Head of caudate nucleus (tissue), 42 donors: ENCODE results near the gene PFN3.

Experiments used
- DNase-seq, 42 donors: peaks; one replicate each; pipeline versions ENCODE4 v3.0.0 to v3.0.0-alpha.2; 2020 to 2021; ENCODE audit warnings: mixed read lengths in 7 of 42
- intact Hi-C: fragments of 100-400 bp; cut with DNase I; formaldehyde crosslinking; loops from one replicate; pipeline ENCODE4 v1.15.0; 2022

PFN3 gene

GRCh38 chr5:177440211-177440989, 39.9 kb upstream of the PFN3 start:
- DNase-seq: no peak
- intact Hi-C loops: no loop called here

GRCh38 chr5:177439518-177440053, 39.1 kb upstream of the PFN3 start:
- DNase-seq: no peak
- intact Hi-C loops: no loop called here

DNA sequence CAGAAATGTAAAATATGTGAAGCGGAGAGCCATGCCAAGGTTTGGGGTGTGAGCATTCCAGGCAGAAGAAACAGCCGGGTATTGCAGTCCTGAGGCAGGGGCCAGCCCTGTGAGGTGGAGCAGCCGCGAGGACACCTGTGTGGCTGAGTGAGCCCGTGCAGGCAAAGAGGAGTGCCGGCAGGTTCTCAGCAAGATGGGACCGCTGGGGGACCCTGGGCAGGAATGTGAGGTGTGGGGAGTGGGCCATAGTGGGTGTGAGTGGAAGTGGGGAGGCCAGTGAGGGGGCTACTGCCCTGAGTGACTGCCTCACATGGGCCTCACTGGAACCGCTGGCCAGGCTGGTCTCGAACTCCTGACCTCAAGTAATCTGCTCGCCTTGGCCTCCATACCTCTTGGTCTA, 38.0 kb upstream of the PFN3 start:
- DNase-seq: no peak
- intact Hi-C loops: no loop called here

DNA sequence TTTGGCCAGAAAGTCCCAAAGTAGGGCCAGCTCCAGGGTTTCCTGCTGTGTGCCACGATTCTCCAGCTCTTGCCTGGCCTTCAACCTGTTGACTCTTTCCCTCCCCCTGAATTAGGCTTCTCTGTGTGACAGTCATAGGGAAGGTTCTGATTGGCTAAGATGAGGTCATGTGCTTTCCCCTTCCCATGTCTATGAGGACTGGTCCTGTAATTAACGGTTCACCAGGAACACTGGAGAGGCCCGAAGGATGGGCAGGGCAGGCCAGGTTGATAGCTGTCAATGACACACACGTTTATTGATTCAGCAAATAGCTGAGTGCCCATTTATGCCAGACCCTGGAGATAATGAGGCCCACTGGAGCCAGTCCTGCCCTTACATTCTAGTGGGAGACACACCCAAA, 37.2 kb upstream of the PFN3 start:
- no peak for DNase-seq

GRCh38 chr5:177435847-177436536, 35.5 kb upstream of the PFN3 start:
- DNase-seq: no peak

More for the DNA sequence above, 37.2 kb upstream of the PFN3 start:
- intact Hi-C loops: no loop called here

DNA sequence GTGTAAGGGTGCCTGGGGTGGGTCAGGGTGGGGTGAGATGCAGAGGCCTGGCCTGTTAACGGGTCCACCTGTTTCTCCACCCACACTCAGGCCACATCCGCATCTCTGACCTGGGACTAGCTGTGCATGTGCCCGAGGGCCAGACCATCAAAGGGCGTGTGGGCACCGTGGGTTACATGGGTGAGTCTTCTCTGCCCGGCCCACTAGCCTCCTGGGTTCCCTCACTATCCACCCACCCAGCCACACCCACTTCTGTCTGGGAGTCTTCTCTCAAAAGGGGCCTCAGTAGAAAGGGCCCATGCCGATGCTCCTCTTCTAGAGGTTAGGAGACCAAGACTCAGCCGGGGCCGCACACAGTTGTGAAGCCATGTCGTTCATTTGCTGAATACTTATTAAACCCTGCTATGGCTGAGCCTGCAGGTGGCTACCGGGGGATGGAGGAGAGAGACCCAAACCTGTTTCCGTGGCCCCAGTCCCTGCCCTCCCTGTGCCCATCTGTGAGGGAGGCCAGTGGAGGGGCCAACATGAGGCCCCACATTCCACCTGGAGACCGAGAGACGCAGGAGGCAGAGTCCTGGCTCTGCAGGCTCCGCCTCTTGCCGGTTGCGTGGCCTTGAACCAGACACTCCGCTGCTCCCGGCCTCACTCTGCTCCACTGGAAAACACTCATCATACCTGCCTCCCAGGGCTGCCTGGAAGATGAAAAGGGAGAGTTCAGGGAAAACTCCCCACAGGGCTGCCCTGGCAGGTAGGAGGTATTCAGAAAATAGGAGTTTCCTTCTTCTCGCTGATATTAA, 34.7 kb upstream of the PFN3 start:
- DNase-seq: no peak
- intact Hi-C loops: no loop called here

More at GRCh38 chr5:177435847-177436536, 35.5 kb upstream of the PFN3 start:
- intact Hi-C loops: no loop called here

GRCh38 chr5:177434437-177434836, 34.0 kb upstream of the PFN3 start:
- DNase-seq: no peak
- intact Hi-C loops: no loop called here

DNA sequence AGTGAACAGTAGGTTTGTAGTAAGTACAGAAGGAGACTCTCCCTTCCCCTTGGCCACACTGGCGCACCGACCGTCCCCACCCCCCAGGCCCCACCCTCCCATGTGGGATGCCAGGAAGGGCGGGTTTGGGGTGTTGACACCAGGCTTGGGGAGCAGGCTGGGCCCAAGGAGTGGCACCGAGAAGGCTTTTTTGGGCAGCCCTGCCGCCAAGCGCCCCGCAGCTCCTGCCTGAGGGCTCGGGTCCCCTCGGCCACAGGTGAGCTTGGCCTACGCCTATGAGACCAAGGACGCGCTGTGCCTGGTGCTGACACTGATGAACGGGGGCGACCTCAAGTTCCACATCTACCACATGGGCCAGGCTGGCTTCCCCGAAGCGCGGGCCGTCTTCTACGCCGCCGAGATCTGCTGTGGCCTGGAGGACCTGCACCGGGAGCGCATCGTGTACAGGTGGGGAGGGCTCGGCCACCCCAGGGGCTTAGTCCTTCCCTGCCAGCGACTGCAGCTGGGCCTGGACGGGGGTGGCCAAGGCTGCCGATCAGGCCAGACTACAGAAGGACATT, 33.3 kb upstream of the PFN3 start:
- no peak for DNase-seq
- intact Hi-C loops: no loop called here

DNA sequence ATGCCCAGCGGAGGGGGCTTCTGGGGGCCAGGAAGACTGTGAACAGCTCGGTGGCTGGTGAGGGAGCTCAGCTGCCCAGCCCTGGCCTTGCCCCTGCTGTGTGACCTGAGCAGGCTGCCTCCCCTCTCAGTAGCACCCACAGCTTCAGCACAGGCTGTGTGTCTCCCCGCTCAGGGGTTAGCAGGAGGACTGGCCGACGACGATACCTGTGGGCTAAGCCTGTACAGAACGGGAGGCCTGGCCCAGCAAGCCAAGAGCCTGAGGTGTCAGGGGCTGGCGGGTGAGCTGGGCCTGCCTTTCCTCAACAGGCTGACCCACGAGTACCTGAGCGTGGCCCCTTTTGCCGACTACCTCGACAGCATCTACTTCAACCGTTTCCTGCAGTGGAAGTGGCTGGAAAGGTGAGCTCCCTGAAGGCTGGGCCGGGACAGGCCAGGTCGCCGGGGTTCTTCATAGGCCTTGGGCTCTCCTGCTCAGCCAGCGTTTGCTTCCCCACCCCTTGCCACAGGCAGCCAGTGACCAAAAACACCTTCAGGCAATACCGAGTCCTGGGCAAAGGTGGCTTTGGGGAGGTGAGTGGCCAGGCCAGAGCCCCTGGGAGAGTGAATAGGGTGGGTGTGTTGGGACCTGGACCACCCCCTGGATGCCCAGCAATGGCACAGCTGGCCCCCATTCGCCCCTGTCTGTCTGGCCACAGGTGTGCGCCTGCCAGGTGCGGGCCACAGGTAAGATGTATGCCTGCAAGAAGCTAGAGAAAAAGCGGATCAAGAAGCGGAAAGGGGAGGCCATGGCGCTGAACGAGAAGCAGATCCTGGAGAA, 32.6 kb upstream of the PFN3 start:
- no peak for DNase-seq
- intact Hi-C loops: no loop called here

DNA sequence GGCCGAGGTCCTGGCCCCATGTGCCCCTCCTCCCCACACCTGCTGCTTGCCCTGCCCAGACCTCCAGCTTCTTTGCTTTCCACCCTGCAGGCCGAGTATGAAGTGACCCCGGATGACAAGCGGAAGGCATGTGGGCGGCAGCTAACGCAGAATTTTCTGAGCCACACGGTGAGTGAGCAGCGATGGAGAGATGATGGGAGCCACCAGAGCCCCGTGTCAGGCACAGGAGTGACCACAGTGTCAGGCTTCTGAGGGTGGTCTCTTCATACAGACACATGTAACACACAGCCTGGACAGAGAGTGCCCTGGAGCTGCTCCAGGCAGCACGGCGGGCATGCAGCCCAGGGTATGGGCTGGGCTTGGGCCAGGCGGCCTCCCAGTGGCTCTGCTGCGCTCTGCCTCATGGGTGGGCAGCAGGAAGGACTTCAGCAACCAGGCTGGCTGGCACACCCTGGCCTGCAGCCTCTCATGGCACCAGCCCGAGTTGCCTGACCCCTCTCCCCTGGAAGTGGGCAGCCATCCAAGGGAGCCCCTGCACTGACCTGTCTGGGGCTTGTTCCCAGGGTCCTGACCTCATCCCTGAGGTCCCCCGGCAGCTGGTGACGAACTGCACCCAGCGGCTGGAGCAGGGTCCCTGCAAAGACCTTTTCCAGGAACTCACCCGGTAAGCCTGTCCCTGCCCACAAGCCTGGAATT, 31.8 kb upstream of the PFN3 start:
- intact Hi-C loops: no loop called here
- DNase-seq: peak in 35 of 42 donors; percentile 40 to 80 (median 63)

GRCh38 chr5:177431317-177432142, 31.1 kb upstream of the PFN3 start:
- peak in 2 of 42 donors; percentile 31 to 44 for DNase-seq

GRCh38 chr5:177430972-177431316, 30.5 kb upstream of the PFN3 start:
- DNase-seq: no peak
- intact Hi-C loops: no loop called here

More at GRCh38 chr5:177431317-177432142, 31.1 kb upstream of the PFN3 start:
- intact Hi-C loops: no loop called here

DNA sequence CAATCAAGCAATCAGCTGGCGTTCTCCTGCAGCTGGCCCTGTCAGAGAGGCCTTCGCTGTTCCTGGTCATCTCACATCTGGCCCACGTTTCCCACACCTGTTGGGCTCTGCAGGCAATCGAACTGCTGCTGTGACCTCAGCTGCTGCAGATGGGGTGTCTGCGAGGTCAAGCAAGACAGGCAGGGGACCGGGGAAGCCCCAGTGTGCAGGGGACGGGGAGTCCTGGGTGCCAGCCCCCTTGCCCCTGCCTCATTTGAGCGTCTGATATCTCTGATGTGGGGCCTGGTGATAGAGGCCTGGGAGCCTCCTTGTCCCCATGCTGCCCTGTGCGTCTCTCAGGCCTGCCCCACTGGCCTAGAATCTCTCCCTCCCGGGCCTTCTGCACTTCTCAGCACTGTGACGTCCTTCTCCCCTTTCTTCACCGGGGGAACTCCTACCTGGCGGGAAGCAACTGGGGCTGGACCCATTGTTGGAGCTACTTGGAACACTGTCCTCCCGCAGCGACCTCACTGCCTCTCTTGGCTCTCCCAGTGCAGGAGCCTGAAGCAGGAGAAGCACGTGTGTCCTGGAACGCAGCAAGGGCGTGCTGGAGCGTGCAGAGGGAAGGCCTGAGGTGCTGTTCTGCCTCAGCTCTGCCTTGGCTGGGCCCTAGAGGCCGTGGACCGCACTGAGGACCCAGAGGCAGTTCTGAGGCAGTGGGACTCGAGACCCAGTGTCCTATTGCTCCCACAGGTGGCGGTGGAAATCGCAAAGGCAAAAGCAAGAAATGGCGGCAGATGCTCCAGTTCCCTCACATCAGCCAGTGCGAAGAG, 29.9 kb upstream of the PFN3 start:
- DNase-seq: no peak
- intact Hi-C loops: no loop called here

DNA sequence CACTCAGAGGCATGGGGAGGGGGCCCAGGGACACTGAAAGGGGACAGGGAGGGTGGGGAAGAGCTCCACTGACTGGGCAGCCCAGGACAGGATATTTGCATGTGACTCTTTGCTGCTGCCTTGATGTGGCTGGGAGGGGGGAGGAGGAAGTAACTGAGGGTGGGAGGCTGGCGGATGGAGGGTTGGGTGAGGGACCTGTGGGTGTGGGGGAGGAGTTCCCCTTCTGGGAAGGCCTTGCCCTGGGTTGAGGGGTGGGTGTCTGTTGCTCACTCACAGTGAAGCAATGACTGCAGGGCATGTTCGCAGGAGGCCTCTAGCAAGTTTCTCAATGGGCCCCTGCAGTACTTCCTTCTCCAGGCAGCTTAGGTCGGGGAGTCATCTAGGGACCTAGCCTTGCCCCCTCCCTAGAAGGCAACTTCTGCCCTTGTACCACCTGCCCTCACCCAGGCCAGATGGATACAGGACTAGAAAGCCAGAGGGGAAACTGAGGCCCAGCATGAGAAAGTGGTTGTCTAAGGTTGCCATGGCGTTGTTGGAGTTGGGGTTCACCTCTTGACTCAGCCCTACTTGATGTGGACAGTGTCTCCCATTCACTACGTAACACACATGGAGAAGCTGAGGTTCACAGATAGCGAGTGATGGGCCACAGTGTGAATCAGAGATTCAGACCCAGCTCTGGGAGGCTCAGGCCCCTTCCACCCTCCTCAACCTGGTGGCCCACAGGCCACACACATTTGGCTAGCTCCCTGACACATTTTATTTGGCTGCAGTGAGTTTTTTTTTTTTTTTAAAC, 29.0 kb upstream of the PFN3 start:
- DNase-seq: peak in 28 of 42 donors; percentile 18 to 81 (median 50)

DNA sequence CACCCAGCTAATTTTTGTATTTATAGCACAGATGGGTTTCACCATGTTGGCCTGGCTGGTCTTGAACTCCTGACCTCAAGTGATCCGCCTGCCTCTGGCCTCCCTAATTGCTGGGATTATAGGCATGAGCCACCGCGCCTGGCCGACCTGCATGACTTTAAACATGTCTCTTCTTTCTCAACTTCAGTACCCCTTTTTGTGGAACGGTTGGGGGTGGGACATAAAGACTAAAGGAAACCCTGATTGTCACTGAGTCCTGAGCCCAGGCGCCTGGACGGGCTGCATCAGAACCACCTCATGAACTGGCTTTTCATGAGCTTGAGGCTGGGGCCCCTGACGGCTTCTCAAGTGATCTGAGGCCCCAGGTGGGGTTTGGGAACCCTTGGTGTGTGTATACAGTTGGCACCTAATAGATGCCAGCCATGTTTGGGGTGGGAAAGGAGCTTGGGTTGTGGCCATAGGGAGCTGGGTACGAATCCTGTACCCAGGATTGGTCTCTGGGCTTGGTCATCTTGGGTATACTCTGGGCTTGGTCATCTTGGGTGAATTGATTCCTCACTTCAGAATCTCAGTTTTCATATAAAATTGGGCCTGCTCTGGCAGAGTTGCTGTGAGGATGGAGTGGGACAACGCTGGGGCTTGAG, 28.2 kb upstream of the PFN3 start:
- no peak for DNase-seq
- intact Hi-C loops: loop anchor here (5.0 kb wide), 1 partner anchor 89 kb away; the partner anchor contains the start of gene DDX41

More for the DNA sequence above, 29.0 kb upstream of the PFN3 start:
- intact Hi-C loops: loop anchor here (5.0 kb wide), 1 partner anchor 88 kb away; the partner anchor contains the start of gene DDX41
